WTC11 (cell line): ENCODE measurements around the gene KLK6. TPM values are rescaled to one million over a fixed set of nuclear protein-coding genes. Genes with fewer than 3 reads are reported as not detected.

Experiments used
- ATAC-seq: fragments of 200-7000 bp; cut with Tn5 transposase; 2 replicates; pipeline ENCODE4 v1.10.0; 2021; ENCODE audit warnings: mild to moderate bottlenecking, moderate library complexity
- CTCF ChIA-PET: fragments of 300-600 bp; sonication (Branson Sonifier 250); formaldehyde crosslinking; loops from one replicate; lab custom pipeline; 2021; ENCODE audit warnings: antibody characterized with exemption; lab: Charles Lee
- POLR2A ChIA-PET: fragments of 350-600 bp; sonication (Branson Sonifier 250); formaldehyde crosslinking; loops from one replicate; lab custom pipeline; 2021; ENCODE audit warnings: antibody characterized with exemption; lab: Charles Lee
- DNase-seq: peaks from one replicate; pipeline ENCODE4 v3.0.0; 2021; ENCODE audit warnings: low spot score
- H3K27ac Mint-ChIP-seq: 2 replicates; pipeline ENCODE4 v1.8.0; 2021; ENCODE audit warnings: mixed read lengths
- H3K27me3 Mint-ChIP-seq: 2 replicates; pipeline ENCODE4 v1.8.0; 2021; ENCODE audit warnings: low read depth, mild to moderate bottlenecking, moderate library complexity, mixed read lengths
- H3K36me3 Mint-ChIP-seq: 2 replicates; pipeline ENCODE4 v1.8.0; 2021; ENCODE audit warnings: mixed read lengths
- H3K4me1 Mint-ChIP-seq: 2 replicates; pipeline ENCODE4 v1.8.0; 2022; ENCODE audit warnings: mixed read lengths
- H3K4me3 Mint-ChIP-seq: 2 replicates; pipeline ENCODE4 v1.8.0; 2021; ENCODE audit warnings: mild to moderate bottlenecking, moderate library complexity, mixed read lengths
- H3K9me3 Mint-ChIP-seq: 2 replicates; pipeline ENCODE4 v1.8.0; 2021; ENCODE audit warnings: mixed read lengths
- ATF6 ChIP-seq: sonication (generic); formaldehyde crosslinking; IDR thresholded peaks from 2 replicates; pipeline ENCODE4 v1.8.1; 2023; ENCODE audit warnings: mild to moderate bottlenecking, missing genetic modification reagents
- ELF4 ChIP-seq: sonication (generic); formaldehyde crosslinking; IDR thresholded peaks from 2 replicates; pipeline ENCODE4 v1.8.1; 2022; ENCODE audit warnings: low read depth, mild to moderate bottlenecking, moderate library complexity, missing genetic modification reagents
- EMX1 ChIP-seq: fragments of 250-450 bp; sonication (Bioruptor Pico); IDR thresholded peaks from 2 replicates; pipeline ENCODE4 v1.8.0; 2021; ENCODE audit warnings: mild to moderate bottlenecking
- IRF1 ChIP-seq: sonication (generic); formaldehyde crosslinking; IDR thresholded peaks from 2 replicates; pipeline ENCODE4 v1.8.0; 2023; ENCODE audit warnings: missing genetic modification reagents
- JUN ChIP-seq: sonication (generic); formaldehyde crosslinking; IDR thresholded peaks from 2 replicates; pipeline ENCODE4 v1.8.0; 2023; ENCODE audit warnings: mild to moderate bottlenecking, missing genetic modification reagents
- MLX ChIP-seq: sonication (generic); formaldehyde crosslinking; IDR thresholded peaks from 2 replicates; pipeline ENCODE4 v1.8.1; 2023; ENCODE audit warnings: mild to moderate bottlenecking, missing genetic modification reagents, moderate library complexity
- MYBL2 ChIP-seq: sonication (generic); formaldehyde crosslinking; IDR thresholded peaks from 2 replicates; pipeline ENCODE4 v1.8.1; 2023; ENCODE audit warnings: mild to moderate bottlenecking, moderate library complexity, missing genetic modification reagents
- OVOL2 ChIP-seq: fragments of 250-450 bp; sonication (Bioruptor Pico); IDR thresholded peaks from 2 replicates; pipeline ENCODE4 v1.9.0; 2021; ENCODE audit warnings: mild to moderate bottlenecking, borderline replicate concordance
- SP1 ChIP-seq: sonication (generic); formaldehyde crosslinking; conservative IDR thresholded peaks from 2 replicates; pipeline ENCODE4 v1.8.1; 2022; ENCODE audit warnings: missing genetic modification reagents
- TEAD1 ChIP-seq: sonication (generic); formaldehyde crosslinking; IDR thresholded peaks from 2 replicates; pipeline ENCODE4 v1.8.0; 2022; ENCODE audit warnings: mild to moderate bottlenecking, missing genetic modification reagents
- USF1 ChIP-seq: sonication (generic); formaldehyde crosslinking; IDR thresholded peaks from 2 replicates; pipeline ENCODE4 v1.8.0; 2022; ENCODE audit warnings: mild to moderate bottlenecking, missing genetic modification reagents
- ZNF671 ChIP-seq: fragments of 250-450 bp; sonication (Bioruptor Pico); IDR thresholded peaks from 2 replicates; pipeline ENCODE4 v1.8.0; 2021; ENCODE audit warnings: mild to moderate bottlenecking
- total RNA-seq: library from RNA; stranded (reverse); gene quantifications from 3 replicates; pipeline ENCODE4 v1.2.3, GENCODE V29; 2021
- TF ChIP-seq, protein P1 (sequence below): sonication (generic); formaldehyde crosslinking; IDR thresholded peaks from 2 replicates; pipeline ENCODE4 v1.8.1; 2022; ENCODE audit warnings: missing genetic modification reagents, borderline replicate concordance

Gene KLK6
- total RNA-seq, 1 experiment from 2014 or later: 0.52 TPM

DNA sequence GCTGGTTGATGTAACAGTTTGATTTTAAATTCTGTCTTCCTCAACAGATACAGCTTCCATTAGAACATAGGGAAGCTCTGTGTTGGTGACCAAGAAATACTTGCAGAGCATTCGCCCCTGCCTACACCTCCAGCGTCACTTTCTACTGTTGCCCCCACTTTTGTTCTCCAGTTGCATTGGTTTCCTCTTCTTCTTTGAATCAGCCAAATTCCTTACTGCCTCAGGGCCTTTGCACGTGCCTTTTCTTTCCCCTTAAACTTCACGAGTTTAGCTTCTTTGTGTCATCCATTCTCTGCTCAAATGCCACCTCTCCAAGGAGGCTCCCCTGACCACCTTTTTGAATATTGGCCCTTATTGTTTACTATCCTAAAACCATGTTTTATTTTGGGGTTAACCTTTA lies 22.3 kb downstream of the KLK6 start (continued):
- TF ChIP-seq ATF6 (CRISPR knock-in tag): no peak
- TF ChIP-seq JUN (CRISPR knock-in tag): no peak
- TF ChIP-seq ELF4 (CRISPR knock-in tag): no peak

DNA sequence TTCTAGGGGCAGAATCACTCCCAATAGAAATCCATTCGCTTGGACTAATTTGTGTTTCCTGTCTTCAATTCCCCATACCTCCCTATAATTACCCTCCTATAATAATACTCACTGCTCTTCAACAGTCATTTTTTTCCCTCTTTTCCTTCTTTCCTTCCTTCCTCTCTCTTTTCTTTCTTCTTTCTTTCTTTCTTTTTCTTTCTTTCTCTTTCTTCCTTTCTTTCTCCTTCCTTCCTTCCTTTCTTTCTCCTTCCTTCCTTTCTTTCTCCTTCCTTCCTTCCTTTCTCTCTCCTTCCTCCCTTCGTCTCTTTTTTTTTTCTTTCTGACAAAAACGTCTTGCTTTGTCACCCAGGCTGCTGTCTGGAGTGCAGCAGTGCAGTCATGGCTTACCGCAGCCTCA lies 24.6 kb downstream of the KLK6 start:
- Mint-ChIP-seq H3K27me3 (peaks cover 38% of the 10 kb centered on the region), H3K4me1 (no peaks in the 10 kb centered on the region; the same call in 1 of the 2 replicates), H3K4me3 (no peak overlapping the region), H3K36me3 (no peaks in the 10 kb centered on the region), H3K9me3 (peaks cover 20% of the 10 kb centered on the region), H3K27ac (no peak overlapping the region)
- POLR2A ChIA-PET: no interaction called here
- TF ChIP-seq OVOL2 (CRISPR knock-in tag): no peak
- no peak for DNase-seq
- ATAC-seq: no peak
- CTCF ChIA-PET: no interaction called here

- Mint-ChIP-seq H3K27ac (no peak overlapping the region), H3K9me3 (peaks cover 24% of the 10 kb centered on the region), H3K36me3 (no peaks in the 10 kb centered on the region), H3K4me1 (no peaks in the 10 kb centered on the region), H3K27me3 (peaks cover 37% of the 10 kb centered on the region), H3K4me3 (no peak overlapping the region)
- ChIA-PET CTCF (interaction anchor here (0.5 to 1.1 kb wide), 2 partner anchors 74 to 151 kb away, joined by 3 to 4 read pairs; no protein-coding TSS in a partner anchor), POLR2A (no interaction called here)
- TF ChIP-seq TEAD1 (CRISPR knock-in tag) (no peak), MYBL2 (CRISPR knock-in tag) (no peak), EMX1 (no peak), ZNF671 (CRISPR knock-in tag) (no peak), MLX (CRISPR knock-in tag) (no peak)
- ATAC-seq: no peak
- DNase-seq: no peak
These were observed 26.1 kb downstream of the KLK6 start for GRCh38 chr19:50943074-50943828.

DNA sequence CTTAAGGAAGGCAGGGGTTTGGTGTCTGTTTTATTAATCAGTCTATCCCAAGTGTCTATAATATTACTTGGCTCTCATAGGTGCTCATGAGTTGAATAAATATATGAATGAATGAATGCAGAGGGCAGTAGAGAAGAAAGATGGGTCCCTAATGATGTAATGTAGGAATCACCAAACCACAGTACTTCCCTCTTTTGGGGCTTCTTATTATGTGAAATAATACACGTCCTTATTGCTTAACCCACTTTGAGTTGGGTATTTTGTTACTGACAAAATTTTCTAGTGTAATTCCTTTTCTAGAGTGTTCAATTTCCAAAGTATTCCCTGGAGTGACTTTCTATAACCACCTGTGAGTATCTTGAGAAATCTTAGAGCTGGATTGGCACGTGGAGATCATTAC lies 29.8 kb downstream of the KLK6 start:
- CTCF ChIA-PET: no interaction called here
- POLR2A ChIA-PET: no interaction called here
- no peaks in the 10 kb centered on the region for H3K36me3 Mint-ChIP-seq
- TF ChIP-seq IRF1 (CRISPR knock-in tag) (no peak), SP1 (CRISPR knock-in tag) (no peak), USF1 (no peak), ZNF671 (CRISPR knock-in tag) (no peak)
- TF ChIP-seq, protein P1, sequence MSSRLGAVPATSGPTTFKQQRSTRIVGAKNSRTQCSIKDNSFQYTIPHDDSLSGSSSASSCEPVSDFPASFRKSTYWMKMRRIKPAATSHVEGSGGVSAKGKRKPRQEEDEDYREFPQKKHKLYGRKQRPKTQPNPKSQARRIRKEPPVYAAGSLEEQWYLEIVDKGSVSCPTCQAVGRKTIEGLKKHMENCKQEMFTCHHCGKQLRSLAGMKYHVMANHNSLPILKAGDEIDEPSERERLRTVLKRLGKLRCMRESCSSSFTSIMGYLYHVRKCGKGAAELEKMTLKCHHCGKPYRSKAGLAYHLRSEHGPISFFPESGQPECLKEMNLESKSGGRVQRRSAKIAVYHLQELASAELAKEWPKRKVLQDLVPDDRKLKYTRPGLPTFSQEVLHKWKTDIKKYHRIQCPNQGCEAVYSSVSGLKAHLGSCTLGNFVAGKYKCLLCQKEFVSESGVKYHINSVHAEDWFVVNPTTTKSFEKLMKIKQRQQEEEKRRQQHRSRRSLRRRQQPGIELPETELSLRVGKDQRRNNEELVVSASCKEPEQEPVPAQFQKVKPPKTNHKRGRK (CRISPR knock-in tag): no peak
- H3K27ac Mint-ChIP-seq: no peak overlapping the region
- DNase-seq (no peak), ATAC-seq (no peak)
- H3K27me3 Mint-ChIP-seq: peaks cover 28% of the 10 kb centered on the region
- no peak overlapping the region for H3K4me3 Mint-ChIP-seq
- H3K9me3 Mint-ChIP-seq: peaks cover 24% of the 10 kb centered on the region
- H3K4me1 Mint-ChIP-seq: no peaks in the 10 kb centered on the region
